NCI-H2227 treated with DMSO at 0.1 percent for 48 hours (cell line): Measurements from ENCODE around the gene FAM222B.
A peak's percentile ranks its signal among the peaks of the same experiment; 100 is the strongest.
"Not testable (repeated sequence)": the region's sequence is repeated elsewhere in the genome, so short reads cannot be mapped to it uniquely, and the experiment has no call there.

Experiments
- DNase-seq: peaks from one replicate; lab custom pipeline; 2025; lab: John Stamatoyannopoulos, UW

FAM222B gene, protein sequence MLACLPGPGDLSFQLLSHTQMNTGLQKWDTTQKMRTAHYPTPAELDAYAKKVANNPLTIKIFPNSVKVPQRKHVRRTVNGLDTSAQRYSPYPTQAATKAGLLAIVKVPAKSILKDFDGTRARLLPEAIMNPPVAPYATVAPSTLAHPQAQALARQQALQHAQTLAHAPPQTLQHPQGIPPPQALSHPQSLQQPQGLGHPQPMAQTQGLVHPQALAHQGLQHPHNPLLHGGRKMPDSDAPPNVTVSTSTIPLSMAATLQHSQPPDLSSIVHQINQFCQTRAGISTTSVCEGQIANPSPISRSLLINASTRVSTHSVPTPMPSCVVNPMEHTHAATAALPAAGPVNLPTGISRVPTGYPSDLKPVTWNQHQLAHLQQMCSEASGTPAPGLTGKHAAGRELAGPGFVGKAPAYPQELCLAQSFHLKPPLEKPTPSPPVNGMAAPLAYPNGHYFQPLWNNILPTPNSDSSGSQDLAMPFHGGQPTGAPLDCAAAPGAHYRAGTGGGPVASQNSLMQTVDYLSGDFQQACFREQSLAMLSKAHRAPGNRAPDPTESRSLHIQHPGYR

DNA sequence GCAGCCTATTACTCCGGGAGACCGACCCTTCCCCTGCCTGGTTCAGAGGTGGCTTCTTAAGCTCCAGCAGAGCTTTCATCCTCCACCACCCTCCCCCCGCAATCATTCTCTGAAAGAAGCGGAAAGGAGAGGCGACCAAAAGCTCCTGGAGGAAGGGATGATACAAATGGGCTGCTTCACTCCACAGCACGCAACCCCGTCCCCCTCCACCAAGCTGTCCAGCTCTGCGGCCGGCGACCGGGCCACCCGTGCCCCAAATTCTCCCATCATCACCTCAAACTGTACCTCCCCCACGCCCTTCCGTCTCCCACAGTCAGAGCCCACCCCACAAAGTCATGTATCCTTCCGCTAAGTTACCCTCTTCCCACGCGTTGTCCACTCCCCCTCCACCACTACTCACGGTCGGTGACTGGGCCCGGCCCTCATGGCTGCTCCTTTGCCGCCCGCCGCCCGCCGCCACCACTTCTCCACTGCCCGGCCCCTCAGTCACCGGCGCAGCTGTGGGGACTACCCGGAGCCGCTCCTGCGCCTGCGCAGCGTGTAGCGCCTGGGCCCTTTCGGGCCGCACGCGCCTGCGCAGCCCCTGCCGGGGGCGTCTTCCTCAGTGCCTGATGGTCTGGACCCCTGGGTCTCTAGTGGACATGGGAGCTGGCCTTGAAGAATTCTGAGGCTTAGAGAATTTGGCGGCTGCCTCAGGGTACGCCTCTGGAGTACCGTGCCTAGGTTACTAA, at the start of gene FAM222B:
Gene FAM222B (minus strand): TSS at position 509 of the 731 bp plus-strand sequence. CDS start 76,123 bp downstream, outside the sequence.
- DNase-seq: peak; percentile 79

DNA sequence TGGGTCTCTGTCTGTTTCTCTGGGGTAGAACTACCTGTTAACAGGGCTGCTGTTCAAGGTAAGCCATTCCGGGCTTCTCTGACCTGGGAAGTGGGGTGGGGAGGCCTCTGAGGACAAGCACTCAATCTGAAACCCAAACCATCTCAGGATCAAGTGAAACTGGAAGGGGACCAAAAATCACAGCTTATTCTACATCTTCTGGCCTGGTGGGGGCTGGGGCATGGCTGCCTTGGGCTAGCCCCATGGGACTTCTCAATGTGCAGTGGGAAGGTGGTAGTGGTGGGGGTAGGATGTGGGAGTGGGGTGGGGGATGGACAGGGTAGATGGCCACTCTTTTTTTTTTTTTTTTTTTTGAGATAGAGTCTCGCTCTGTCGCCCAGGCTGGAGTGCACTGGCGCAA, 49.4 kb upstream of the FAM222B start:
- no peak for DNase-seq

GRCh38 chr17:28891201-28891600, 48.6 kb upstream of the FAM222B start:
- DNase-seq: no peak

- DNase-seq: no peak
Measured at GRCh38 chr17:28889996-28890395, 47.4 kb upstream of the FAM222B start.

DNA sequence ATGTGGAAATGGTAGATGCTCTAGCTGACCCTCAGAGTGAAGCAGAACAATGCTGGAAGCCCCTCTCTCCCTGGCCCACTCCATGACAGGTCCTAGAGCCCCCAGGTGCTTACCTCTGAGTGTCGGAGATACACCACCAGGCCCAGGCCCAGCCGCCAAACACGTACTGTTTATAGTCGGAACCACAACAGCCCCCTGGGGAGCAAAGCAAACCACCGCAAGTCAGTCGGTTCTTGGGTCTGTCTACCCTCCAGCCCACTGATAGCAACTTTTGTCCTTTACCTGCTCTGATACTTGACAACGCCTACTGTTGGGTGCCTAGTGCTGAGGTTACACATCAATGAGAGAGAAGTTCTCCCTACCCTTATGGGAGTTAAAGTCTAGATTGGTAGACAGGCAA, 46.2 kb upstream of the FAM222B start:
- no peak for DNase-seq

GRCh38 chr17:28887871-28888471, 45.4 kb upstream of the FAM222B start:
- DNase-seq: no peak

- DNase-seq: no peak
Measured at GRCh38 chr17:28885951-28886350, 43.4 kb upstream of the FAM222B start.

DNA sequence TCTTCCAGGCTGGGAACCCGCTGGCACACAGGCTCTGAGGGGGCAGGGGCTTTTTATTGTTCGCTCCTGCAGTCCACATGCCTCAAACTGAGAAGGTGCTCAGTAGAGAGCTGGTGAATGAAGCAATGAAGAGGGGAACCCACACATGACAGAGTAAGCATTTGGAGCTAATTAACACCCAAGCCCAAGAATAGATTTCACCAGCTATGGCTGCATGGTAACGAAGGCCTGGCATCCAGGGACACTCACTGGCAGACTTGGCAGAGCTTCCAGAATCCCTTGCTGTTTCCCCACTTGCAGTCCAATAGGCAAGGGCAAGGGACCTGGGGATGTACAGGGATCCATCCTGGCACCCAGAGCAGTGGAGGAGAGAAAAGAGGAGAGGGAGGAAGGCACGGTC, 42.8 kb upstream of the FAM222B start:
- DNase-seq: no peak

GRCh38 chr17:28883967-28884702, 41.5 kb upstream of the FAM222B start:
- DNase-seq: no peak

GRCh38 chr17:28882154-28882895, 39.7 kb upstream of the FAM222B start:
- no peak for DNase-seq

- no peak for DNase-seq
Measured at GRCh38 chr17:28881533-28882056, 39.0 kb upstream of the FAM222B start.

GRCh38 chr17:28880572-28880945, 38.0 kb upstream of the FAM222B start:
- no peak for DNase-seq

GRCh38 chr17:28879886-28880571, 37.4 kb upstream of the FAM222B start:
- no peak for DNase-seq

DNA sequence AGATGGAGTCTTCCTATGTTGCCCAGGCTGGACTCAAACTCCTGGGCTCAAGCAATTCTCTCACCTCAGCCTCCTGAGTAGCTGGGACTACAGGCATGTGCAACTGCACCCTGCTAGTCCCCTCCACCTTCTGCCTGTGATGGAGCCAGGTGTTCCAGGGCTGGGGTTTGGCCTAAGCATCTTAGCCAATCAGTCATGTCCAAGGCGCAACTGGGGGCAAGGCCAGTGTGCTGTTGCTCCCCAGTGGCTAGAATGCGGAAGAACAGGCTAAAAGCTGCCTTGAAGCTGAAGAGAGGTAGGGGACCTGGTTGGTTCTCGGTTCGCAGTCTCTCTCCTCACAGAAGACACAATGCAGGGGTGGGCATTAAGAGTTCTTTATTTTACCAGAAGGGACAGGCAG, 36.4 kb upstream of the FAM222B start:
- DNase-seq: no peak

DNA sequence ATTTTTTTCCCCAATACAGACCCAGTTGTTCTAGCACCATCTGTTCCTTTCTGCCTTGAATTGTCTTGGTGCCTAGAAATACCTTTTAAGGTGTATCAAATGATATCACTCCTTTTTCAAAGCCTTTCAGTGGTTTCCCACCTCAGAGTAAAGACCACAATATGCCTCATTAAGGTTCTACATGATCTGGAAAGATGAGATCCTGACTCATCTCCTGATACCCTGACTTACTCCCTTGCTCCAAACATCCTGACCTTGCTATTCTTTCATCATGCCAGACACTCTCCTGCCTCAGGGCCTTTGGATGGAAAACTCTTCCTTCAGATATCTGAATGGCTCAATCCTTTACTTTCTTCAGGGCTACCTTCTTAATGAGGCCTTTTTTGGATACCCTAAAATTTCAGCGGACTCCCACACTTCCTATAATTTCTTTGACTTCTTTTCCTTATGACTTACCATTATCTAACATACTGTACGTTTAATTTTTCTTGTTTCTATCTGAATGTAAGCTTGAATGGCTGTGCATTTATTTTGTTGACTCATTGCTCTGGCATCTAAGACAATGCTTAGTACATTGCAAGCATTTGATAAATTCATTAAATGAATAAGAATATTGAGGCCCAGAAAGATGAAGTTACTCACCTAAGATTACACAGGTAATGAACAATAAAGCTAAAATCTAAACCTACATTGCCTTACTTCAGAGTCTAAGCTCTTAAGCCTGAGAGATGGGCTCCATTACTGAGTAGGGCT, 35.7 kb upstream of the FAM222B start:
- DNase-seq: no peak

- not testable (repeated sequence) for DNase-seq
Measured at GRCh38 chr17:28877150-28877711, 34.6 kb upstream of the FAM222B start.

GRCh38 chr17:28875848-28876550, 33.4 kb upstream of the FAM222B start:
- no peak for DNase-seq

DNA sequence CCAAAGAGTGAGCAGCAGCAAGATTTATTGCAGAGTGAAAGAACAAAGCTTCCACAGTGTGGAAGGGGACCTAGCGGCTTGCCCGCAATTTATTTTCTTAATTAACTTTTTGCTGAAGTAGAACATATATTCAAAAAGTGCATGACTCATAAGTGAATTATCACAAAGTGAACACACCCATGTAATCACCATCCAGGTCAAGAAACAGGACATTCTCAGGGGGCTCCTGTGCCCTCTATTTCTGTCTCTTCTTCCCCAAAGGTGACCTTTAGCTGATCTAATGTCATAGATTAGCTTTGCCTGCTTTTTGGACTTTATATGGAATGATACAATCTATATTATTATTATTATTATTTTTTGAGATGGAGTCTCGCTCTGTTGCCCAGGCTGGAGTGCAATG, 32.2 kb upstream of the FAM222B start:
- no peak for DNase-seq

DNA sequence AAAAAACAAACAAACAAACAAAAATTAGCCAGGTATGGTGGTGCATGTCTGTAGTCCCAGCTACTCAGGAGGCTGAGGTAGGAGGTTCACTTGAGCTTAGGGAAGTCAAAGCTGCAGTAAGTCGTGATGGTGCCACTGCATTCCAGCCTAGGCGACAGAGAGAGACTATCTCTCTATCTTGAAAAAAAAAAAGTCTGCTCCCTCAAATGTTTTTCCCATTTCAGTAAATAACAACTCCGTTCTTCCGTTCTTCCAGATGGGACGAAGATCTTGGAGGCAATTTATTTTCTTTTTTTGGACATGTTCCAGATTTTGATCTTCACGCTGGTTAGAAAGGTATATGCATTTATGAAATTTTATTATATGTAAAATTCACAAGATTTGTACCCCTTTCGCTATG, 31.2 kb upstream of the FAM222B start:
- no peak for DNase-seq
